Hepatocyte (in vitro differentiated cells): ENCODE results near the gene GCSH. TPM values are rescaled to one million over a fixed set of nuclear protein-coding genes. Genes with fewer than 3 reads are reported as not detected.

ENCODE experiments used
- DNase-seq: peaks from one replicate; pipeline ENCODE4 v3.0.0-alpha.2; 2016; ENCODE audit warnings: low spot score
- H2AFZ ChIP-seq: fragments of 200-600 bp; sonication (generic); 2 replicates; pipeline ENCODE4 v1.6.0; 2016; ENCODE audit warnings: antibody characterized with exemption, mild to moderate bottlenecking
- H3K27ac ChIP-seq: fragments of 200-600 bp; sonication (generic); 2 replicates; pipeline ENCODE4 v1.5.1; 2016; ENCODE audit warnings: mild to moderate bottlenecking
- H3K27me3 ChIP-seq: fragments of 200-600 bp; sonication (generic); 2 replicates; pipeline ENCODE4 v1.6.1; 2016
- H3K36me3 ChIP-seq: fragments of 200-600 bp; sonication (generic); replicated peaks from 2 replicates; pipeline ENCODE4 v1.5.1; 2016; ENCODE audit warnings: low read depth; ENCODE audit not compliant: insufficient read depth
- H3K4me1 ChIP-seq: fragments of 200-600 bp; sonication (generic); 2 replicates; pipeline ENCODE4 v1.5.1; 2016; ENCODE audit warnings: mild to moderate bottlenecking, moderate library complexity; ENCODE audit not compliant: insufficient read depth
- H3K4me2 ChIP-seq: fragments of 200-600 bp; sonication (generic); 2 replicates; pipeline ENCODE4 v1.6.0; 2016
- H3K4me3 ChIP-seq: fragments of 200-600 bp; sonication (generic); 2 replicates; pipeline ENCODE4 v1.5.1; 2016; ENCODE audit warnings: mild to moderate bottlenecking
- H3K79me2 ChIP-seq: fragments of 200-600 bp; sonication (generic); 2 replicates; pipeline ENCODE4 v1.6.0; 2017; ENCODE audit warnings: mild to moderate bottlenecking
- H3K9me2 ChIP-seq: fragments of 200-600 bp; sonication (generic); replicated peaks from 2 replicates; pipeline ENCODE4 v1.6.0; 2017; ENCODE audit warnings: mild to moderate bottlenecking; ENCODE audit not compliant: insufficient read depth
- H3K9me3 ChIP-seq: fragments of 200-600 bp; sonication (generic); 2 replicates; pipeline ENCODE4 v1.5.1; 2016; ENCODE audit warnings: low read depth, mild to moderate bottlenecking
- H4K20me1 ChIP-seq: fragments of 200-600 bp; sonication (generic); 2 replicates; pipeline ENCODE4 v1.6.0; 2016; ENCODE audit warnings: mild to moderate bottlenecking; ENCODE audit not compliant: insufficient read depth, poor library complexity, severe bottlenecking
- EZH2 ChIP-seq: fragments of 200-600 bp; sonication (generic); IDR thresholded peaks from 2 replicates; pipeline ENCODE4 v1.6.1; 2016; ENCODE audit warnings: antibody characterized with exemption, mild to moderate bottlenecking, borderline replicate concordance
- EZH2phosphoT487 ChIP-seq: fragments of 200-600 bp; sonication (generic); IDR thresholded peaks from one replicate; pipeline ENCODE4 v1.6.1; 2018; ENCODE audit warnings: antibody characterized with exemption, mild to moderate bottlenecking, low read depth, moderate library complexity; ENCODE audit not compliant: unreplicated experiment, severe bottlenecking
- WGBS: methylation state at CpG from one replicate; pipeline ENCODE4 v1.1.6; 2016; ENCODE audit warnings: low lambda C conversion rate; ENCODE audit errors: missing lambda C conversion rate; 5-methylcytosine and 5-hydroxymethylcytosine counted together
- polyA plus RNA-seq: library from polyadenylated mRNA; unstranded; fragments of >200 nt; fragmentation: Nextera tagmentation; extraction: Ambion mirVana; gene quantifications from 2 replicates; pipeline ENCODE4 v1.2.1, GENCODE V29; 2016
- total RNA-seq: library from RNA; depleted of rRNA; stranded (reverse); fragments of >200 nt; gene quantifications from 2 replicates; pipeline ENCODE4 v1.2.3, GENCODE V29; 2014
- TF ChIP-seq, protein P1 (sequence below): fragments of 200-600 bp; sonication (generic); IDR thresholded peaks from 2 replicates; pipeline ENCODE4 v1.5.1; 2016; ENCODE audit warnings: antibody characterized with exemption, mild to moderate bottlenecking; ENCODE audit not compliant: poor library complexity

Gene GCSH
- total and polyA plus RNA-seq, 2 experiments from 2014 or later = 53.6 to 83.1 TPM

DNA sequence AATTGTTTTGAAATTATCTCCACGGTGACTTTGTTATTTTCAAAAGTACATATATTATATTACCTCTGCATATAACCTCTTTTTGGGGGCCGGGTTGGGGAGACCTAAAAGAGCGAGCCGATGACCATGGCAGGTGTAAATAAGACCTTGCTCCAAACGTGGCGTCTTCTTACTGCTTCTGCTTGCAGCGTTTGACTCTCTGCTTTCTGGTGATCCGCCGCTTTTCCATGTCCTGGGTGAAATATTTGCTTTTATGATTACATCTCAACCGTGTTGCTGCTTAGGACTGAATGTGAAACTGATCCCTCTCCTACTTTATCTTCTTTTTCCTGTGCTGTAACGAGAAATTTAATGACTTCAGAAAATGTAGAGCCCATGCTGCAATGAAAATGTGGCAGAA lies 42.4 kb downstream of the GCSH start:
- no peak for DNase-seq
- Histone ChIP-seq H3K4me2 (no peak overlapping the region), H2AFZ (no peak overlapping the region), H3K4me1 (no peaks in the 10 kb centered on the region), H3K27me3 (no peaks in the 10 kb centered on the region), H4K20me1 (no peaks in the 10 kb centered on the region), H3K9me3 (no peaks in the 10 kb centered on the region), H3K4me3 (no peak overlapping the region), H3K79me2 (no peaks in the 10 kb centered on the region), H3K9me2 (no peaks in the 10 kb centered on the region), H3K36me3 (no peaks in the 10 kb centered on the region), H3K27ac (no peak overlapping the region)
- WGBS = 85% methylated on average over 11 of the region's 11 CpGs
- TF ChIP-seq, protein P1, sequence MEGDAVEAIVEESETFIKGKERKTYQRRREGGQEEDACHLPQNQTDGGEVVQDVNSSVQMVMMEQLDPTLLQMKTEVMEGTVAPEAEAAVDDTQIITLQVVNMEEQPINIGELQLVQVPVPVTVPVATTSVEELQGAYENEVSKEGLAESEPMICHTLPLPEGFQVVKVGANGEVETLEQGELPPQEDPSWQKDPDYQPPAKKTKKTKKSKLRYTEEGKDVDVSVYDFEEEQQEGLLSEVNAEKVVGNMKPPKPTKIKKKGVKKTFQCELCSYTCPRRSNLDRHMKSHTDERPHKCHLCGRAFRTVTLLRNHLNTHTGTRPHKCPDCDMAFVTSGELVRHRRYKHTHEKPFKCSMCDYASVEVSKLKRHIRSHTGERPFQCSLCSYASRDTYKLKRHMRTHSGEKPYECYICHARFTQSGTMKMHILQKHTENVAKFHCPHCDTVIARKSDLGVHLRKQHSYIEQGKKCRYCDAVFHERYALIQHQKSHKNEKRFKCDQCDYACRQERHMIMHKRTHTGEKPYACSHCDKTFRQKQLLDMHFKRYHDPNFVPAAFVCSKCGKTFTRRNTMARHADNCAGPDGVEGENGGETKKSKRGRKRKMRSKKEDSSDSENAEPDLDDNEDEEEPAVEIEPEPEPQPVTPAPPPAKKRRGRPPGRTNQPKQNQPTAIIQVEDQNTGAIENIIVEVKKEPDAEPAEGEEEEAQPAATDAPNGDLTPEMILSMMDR = no peak
- TF ChIP-seq EZH2 (no peak), EZH2phosphoT487 (no peak)

DNA sequence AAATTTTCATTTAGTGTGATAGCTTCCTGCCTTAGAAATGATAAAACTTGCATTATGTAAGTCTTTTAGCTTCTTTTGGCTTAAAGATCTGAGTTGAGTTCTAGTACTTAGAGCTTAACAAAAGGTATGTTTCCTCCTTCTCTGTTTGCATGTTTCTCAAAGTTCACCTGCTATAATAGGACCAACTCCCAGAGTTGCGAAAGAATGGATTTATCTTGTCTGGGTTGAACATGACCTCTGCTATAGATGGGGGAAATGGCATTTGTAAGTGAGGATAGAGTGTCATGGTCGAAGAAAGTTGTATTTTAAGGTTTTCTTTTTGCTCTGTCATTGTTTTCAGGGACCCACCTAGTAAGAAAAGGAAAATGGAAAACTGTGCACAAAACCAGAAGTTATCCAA lies 53.4 kb downstream of the GCSH start:
- Histone ChIP-seq H3K9me2 (no peaks in the 10 kb centered on the region), H3K9me3 (no peaks in the 10 kb centered on the region), H4K20me1 (peaks cover 7% of the 10 kb centered on the region), H3K27me3 (no peaks in the 10 kb centered on the region), H3K4me2 (no peak overlapping the region), H3K4me1 (no peaks in the 10 kb centered on the region), H2AFZ (no peak overlapping the region), H3K36me3 (peaks cover 3% of the 10 kb centered on the region), H3K79me2 (peaks cover 32% of the 10 kb centered on the region), H3K27ac (no peak overlapping the region), H3K4me3 (no peak overlapping the region)
- TF ChIP-seq EZH2 (no peak), EZH2phosphoT487 (no peak)
- TF ChIP-seq, protein P1 = no peak
- no peak for DNase-seq
- WGBS = 93% methylated on average over 2 of the region's 2 CpGs

- Histone ChIP-seq H4K20me1 (peaks cover 18% of the 10 kb centered on the region), H3K4me2 (no peak overlapping the region), H3K27ac (no peak overlapping the region), H2AFZ (no peak overlapping the region), H3K4me1 (peaks cover 9% of the 10 kb centered on the region), H3K36me3 (peaks cover 3% of the 10 kb centered on the region), H3K4me3 (no peak overlapping the region), H3K27me3 (no peaks in the 10 kb centered on the region), H3K9me3 (no peaks in the 10 kb centered on the region), H3K9me2 (no peaks in the 10 kb centered on the region), H3K79me2 (peaks cover 43% of the 10 kb centered on the region)
- 90% methylated on average over 4 of the region's 4 CpGs for WGBS
- no peak for TF ChIP-seq EZH2
- DNase-seq = no peak
These were observed 54.5 kb downstream of the GCSH start for GRCh38 chr16:81041696-81042095.

DNA sequence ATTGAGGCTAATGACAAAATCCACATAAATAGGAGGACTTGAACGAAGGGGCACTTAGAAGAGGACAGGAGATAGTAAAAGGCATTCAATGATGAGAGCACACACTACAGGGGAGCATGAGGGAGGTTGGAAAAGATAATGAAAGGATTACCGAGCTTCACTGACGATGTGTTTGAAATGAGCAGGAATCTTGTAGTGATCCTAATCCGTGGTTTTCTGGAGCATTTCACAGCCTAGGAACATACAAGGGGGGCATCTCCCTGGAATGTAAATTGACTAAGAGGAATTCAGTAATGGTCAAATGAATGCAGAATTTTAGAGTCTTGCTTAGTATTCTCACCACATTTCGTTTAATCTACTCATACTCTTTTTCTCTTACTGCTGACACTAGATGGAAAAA lies 55.4 kb downstream of the GCSH start:
- no peaks in the 10 kb centered on the region for H3K9me3 ChIP-seq
- no peak for DNase-seq
- H3K79me2 ChIP-seq = peaks cover 49% of the 10 kb centered on the region
- 59% methylated on average over 5 of the region's 5 CpGs for WGBS
- TF ChIP-seq EZH2phosphoT487 = no peak
- TF ChIP-seq, protein P1 = no peak
- no peak for TF ChIP-seq EZH2
- H3K27ac ChIP-seq = no peak overlapping the region
- H3K4me2 ChIP-seq = no peak overlapping the region
- peaks cover 3% of the 10 kb centered on the region for H3K36me3 ChIP-seq
- H3K4me1 ChIP-seq = peaks cover 9% of the 10 kb centered on the region
- peaks cover 20% of the 10 kb centered on the region for H4K20me1 ChIP-seq
- H2AFZ ChIP-seq = no peak overlapping the region
- H3K9me2 ChIP-seq = no peaks in the 10 kb centered on the region
- no peak overlapping the region for H3K4me3 ChIP-seq
- H3K27me3 ChIP-seq = no peaks in the 10 kb centered on the region
